IPS DF 4.7 (cell line): ENCODE data around the gene COL4A3.
"Not testable (repeated sequence)": the region's sequence is repeated elsewhere in the genome, so short reads cannot be mapped to it uniquely, and the experiment has no call there.

ENCODE experiments used
- DNase-seq: peaks from one replicate; pipeline ENCODE4 v3.0.0-alpha.2; 2013; ENCODE audit warnings: low spot score; ENCODE audit errors: extremely low read depth

Gene COL4A3

DNA sequence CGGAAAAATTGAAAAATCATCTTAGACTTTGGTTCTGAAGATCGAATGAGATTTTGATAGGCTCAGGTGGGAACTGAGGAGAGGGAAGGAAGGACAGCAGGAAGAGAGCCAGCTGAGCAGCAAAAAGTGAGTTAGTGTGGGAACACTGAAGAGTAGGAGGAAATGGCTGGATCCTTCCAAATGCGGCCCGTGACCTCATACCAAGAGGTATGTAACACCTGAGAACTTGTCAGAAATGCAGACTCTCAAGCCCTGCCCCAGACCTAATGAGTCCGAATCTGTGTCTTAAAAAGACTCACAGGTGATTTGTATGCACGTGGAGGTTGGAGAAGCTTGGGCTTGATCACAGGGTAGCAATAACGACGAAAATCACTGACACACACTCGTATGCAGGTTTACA is 42.0 kb downstream of the COL4A3 start:
- no peak for DNase-seq

DNA sequence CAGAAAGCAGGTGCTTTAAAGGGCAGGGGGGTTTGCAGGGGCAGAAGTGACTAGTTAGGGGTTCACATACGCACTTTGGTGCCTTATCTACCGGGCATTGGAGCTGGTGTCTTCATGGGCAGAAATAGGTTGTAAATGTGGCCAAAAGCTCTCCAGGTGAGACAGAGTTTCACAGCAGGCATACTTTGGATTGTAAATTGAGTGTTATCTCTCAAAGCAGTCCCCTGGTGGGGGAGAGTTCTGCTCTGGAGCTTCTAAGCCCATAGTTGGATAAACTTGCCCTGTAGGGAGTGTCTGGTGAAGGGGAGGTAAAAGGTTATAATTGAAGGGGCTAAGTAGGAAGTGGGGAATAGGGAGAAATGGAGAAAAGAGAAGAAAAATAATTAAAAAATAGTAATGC is 43.1 kb downstream of the COL4A3 start:
- peak; percentile 38 for DNase-seq

DNA sequence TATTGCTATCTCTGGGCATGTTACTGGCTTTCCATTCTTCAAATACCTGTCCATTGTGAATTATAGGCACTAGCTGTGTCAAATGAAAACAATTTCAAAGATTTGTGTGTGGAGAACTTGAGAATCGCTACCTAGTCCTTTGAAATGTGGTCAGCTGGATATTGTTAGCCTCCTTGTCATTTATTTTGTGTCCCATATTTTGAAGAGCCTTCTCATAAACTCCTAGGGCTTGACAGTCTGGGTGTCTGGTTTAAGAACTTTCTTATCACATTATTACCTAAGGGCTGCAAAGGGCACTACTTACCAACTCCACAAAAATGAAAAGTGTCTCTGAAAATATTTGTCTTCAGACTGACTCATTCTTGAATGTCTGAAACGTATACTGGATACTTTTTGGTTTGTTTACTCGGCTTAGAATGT is 50.2 kb downstream of the COL4A3 start:
- no peak for DNase-seq

DNA sequence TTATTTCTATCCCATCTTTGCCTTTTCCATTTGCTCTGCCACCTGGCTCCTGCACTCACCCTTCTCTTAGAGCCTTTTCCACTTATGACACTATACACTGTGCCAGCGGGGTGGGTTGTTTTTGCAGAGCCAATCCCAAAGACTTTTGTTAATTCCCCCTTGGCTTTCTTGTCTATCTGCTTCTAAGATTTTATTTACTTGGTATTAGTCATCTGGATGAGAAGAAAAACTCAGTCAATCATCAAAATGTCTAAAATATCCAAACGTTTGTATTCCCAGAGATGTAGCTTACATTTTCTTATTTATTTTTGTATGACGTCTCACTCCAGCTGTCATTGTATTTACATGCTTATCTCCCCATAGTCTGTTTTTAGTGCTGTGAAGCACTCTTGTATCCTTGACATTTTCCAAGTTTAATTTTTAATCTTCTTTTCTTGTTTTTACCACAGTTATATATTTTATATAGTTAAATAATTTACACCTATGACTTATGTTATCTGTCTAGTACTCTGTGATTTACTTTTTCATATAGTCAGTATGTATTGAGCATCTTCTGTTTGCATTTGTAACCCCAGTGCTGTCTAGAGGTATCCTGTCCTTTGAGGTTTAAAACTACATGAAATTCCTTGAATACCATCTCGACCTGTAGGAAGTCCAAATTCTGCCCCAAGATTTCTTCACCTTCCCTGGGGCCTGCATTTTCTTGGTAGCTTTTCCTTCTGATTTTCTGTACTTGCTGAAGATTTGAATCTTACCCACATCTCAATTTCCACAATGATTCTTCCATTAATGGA is 55.1 kb downstream of the COL4A3 start:
- DNase-seq, result no peak

DNA sequence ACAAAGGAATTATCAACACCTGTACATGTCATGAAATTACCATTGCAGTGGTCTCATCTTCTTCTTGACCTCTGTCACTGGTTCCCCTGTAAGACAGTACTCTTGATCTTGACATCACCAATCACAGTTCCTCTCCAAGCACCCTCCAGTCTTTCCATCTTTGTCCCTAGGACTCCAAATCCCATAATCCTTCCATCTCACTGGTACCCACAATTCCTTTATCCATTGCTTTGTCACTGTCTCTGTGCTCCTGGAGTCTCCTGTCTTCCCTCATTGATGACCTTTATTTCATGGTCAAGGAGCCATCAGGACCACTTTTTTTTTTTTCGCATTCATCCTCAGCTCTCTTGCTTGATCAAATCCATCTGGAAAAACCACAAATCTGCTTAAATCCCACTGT is 56.7 kb downstream of the COL4A3 start:
- DNase-seq, result no peak

DNA sequence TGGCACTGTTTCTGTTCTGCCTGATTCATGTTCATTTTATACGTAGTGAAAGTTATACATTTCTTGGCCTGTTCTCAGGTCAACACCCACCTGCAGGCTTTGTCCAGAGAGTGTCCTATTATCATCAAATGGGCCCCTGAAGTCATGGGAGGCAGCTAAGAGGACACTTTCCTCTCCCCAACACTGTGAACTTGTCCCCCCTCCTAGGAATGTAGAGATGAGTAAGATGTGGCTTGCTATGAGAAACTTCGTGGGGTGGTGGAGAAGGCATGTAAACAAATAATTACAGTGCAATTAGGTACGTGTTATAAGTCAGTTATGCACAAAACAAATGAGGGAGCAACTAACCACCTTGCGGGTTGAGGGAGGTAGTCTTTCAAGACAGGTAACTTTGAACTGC is 57.9 kb downstream of the COL4A3 start:
- no peak for DNase-seq

DNA sequence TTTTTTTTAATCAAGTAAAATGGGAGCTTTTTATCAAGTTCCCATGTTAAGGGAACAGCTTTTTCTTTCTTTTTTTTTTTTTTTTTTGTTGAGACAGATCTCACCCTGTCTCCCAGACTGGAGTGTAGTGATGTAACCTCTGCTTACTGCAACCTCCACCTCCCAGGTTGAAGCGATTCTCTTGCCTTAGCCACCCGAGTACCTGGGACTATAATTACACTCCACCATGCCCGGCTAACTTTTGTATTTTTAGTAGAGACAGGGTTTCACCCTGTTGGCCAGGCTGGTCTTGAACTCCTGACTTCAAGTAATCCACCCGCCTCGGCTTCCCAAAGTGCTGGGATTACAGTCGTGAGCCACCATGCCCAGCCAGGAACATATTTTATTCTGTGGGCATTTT is 61.2 kb downstream of the COL4A3 start:
- not testable (repeated sequence) for DNase-seq

DNA sequence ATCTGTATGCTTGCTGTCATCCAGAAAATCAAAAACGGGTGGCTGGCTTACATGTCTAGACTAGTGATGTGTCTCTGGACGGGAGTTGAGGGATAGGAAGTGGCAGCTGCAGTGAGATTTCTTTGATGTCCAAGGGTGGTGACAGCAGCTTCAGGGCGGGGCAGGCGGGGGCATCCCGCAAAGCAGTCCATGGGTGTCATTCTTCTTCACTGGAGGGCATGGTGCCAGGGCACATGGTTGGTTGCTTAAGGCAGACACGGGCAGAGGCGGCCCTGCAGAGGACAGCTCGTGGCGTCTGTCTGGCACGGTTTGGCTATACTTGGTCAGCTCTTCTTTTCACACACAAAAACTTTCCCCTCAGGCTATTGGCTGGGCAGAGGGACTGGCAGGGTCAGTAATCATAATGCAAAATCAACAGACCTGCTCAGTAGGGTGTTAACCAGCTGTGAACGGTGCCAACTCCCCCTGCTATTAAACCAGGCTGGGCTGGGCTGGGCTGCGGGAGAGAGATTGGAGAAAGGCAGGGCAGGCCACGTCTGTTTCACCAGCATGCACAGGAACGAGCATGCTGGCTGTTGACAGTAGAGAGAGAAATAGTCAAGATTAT is 63.7 kb downstream of the COL4A3 start:
- DNase-seq, result no peak

DNA sequence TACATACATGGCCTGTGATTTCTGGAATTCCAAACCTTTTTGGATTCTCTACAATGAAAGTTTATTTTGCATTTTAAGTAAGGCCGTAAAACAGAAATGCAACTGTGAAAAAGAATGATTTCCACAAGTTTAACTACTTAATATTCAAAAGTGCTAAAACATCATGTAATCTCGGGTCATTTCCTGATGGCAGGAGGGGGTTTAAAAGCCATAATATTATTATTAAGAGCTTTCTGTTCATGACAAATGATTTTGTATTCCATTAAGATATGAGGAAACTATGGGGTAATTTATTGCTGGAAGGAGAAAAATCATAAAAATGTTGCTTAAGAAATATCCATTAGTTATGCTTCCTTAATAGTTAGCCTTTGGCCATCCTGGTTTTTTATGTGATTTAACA is 65.7 kb downstream of the COL4A3 start:
- no peak for DNase-seq

DNA sequence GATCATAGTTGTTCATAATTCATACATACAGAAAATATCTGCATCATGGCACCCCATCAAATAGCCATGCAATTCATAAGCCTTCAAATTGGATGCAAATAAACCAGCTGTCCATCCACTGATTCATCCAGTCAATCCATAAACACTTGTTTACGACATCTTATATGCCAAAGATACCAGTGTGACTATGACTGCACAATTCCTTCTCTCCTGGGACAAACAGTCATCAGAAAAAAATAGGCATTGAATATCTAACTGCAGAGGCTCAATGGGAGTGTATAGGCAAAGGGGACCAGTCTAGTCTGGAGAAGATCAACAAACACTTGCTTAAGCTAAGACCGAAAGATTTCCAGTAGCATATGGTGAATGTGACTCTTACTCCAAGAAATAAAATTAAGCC is 70.0 kb downstream of the COL4A3 start:
- DNase-seq, result no peak

DNA sequence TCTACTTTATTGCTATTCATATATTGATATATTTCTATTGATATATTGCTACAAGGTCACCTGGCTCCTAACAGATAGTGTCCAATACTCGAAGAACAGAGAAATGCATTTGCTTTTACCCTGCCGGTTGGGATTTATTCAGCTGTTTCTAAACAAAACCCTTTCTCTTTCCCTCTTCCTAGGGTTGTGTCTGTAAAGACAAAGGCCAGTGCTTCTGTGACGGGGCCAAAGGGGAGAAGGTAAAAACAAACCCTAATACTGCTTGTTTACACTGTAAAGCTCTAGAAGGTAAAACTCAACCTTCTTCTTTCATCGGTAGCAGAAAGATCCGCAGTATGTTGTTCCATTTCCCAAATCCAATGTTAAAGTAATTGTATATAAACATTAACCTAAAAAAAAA is 73.4 kb downstream of the COL4A3 start:
- no peak for DNase-seq

DNA sequence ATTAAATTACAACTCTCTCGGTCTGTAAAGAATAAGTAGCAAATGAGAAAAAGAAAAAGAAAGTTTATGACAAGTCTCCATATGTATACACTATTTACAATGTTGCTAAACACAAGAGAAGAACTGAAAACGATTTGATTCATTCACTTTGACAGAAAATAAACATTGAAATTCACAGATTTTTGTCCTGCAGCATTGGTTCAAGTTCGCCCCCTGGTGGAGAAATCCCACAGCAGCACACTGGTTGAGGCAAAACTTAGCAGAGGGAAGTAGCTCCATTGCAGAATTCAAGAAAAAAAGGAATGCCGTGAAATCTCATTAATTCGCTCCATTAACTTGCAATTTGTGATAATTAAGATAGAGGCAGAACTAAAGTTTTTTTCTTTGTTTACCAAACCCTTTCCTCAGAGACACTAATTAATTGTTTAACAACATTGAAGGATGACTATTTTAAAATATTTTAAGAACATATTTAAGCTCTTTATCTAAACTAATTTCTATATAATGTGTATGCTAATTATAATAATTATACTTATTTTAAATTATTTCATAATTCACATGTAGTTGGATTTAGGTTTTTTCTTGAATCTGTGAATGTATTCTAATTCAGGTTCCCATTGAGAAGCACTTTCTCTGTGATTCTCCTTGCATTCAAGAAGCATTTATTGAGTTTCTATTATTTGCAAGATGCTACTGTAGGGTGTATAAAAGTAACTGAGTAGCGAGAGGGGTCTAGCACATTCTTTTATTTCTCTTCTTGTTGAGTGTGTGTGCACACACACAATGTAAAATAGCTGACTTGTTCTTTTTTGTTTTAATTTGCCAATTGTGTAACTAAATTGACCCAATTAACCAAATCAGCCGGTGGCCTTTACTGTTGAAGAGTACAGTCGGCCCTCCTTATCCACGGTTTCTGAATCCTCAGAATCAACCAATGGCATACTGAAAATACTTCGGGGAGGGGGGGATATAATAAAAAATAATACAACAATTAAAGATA is 74.1 kb downstream of the COL4A3 start:
- no peak for DNase-seq

DNA sequence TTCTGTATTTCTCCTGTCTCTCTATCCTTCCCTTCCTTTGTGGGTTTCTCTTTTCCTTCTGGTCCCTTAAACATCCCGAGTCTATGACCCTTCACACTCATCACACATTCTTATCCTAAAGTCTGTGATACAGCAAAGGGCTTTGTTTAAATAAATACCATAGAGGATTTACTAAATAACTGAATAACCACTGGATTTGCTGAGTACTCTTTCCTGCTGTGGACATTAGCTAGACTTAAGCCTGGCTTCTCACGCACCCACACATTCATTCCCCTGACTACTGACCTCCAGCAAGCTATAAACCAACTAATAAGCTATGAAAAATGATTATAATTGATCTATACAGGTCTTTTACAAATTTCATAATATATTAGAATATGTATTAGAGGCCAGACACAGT is 76.6 kb downstream of the COL4A3 start:
- DNase-seq, result no peak

DNA sequence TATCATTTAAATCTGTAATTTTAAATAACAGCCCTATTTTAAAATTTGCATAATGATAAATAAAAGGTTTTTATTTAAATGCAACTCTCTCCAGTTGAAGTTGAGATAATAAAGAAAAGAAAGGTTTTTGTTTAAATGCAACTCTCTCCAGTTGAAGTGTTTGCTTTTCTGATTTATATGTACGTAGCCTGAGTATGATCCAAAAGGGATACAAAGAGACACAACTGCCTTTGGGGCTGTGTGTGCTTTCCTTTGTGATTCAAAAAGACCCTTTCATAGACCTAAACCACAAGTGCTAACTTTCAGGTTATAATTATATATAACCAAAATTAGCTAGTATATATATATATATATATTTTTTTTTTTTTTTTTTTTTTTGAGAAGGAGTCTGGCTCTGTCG is 84.5 kb downstream of the COL4A3 start:
- DNase-seq, result no peak

DNA sequence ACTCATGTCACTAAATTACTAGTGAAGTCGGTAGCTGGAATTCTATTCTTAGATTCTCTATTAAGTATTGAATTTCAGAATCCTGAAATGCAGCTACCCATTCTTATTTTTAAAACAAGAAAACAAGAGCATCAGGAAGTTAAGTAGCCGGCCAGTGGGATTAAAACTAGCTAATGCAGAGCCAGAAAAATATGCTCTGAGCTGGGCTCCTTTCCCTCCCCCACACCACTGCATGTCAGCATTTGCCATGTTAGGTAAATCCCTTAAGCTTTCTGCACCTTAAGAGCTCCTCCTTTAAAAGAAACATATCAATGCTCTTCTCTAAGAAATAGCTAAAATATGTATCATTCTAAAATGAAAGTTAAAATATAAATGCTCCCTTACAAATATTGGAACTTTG is 88.4 kb downstream of the COL4A3 start:
- no peak for DNase-seq

DNA sequence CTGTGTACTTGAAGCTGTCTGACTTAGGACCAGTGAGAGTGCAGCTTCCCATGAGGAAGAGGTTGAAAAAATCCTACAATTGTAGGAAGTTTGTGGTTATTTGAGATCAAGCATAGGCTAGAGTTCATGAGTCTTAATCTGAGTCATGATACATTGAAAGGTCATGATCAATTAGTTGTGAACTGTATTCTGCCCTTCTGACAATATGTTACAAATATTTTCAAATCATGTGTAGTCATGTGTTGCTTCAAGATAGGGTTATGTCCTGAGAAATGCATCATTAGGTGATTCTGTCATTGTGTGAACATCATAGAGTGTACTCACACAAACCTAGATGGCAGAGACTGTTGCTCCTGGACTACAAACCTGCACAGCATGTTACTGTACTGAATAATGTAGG is 92.2 kb downstream of the COL4A3 start:
- no peak for DNase-seq

DNA sequence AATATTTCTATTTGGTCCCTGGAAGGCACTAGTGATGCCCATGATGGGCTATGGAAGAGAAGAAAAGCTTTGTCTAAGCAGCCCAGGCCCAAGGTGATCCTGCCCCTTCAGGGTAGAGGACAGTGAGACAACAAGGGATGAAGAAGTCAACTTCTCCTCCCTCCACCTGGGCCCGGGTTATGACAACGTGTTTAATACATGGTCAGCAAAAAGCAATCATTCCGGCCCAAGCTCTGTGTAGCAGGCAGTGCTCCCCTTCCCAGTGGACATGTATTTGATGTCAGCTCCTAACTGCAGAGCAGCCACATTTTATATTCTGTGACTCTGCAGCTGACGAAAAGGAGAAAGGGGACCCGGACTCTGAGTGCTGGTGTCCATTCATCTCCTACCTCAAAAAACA is 93.4 kb downstream of the COL4A3 start:
- no peak for DNase-seq

DNA sequence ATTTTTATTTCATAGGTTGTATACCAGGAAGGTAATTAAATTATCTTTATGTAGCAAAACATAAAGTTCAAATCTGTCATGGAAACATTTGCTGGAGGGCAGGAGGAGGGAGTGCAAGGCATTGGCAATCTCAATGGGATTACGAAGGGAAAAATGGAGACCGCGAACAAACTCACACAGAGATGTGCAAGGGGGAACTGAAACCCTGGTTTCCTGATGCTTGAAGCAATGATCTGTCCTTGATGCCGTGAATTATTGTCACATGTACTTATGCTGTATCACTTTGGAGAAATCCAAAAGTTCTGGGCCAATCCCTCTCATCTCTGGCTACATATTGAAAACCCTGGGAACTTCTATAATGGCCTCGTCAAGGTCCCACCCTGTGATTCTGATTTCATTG is 95.6 kb downstream of the COL4A3 start:
- no peak for DNase-seq

DNA sequence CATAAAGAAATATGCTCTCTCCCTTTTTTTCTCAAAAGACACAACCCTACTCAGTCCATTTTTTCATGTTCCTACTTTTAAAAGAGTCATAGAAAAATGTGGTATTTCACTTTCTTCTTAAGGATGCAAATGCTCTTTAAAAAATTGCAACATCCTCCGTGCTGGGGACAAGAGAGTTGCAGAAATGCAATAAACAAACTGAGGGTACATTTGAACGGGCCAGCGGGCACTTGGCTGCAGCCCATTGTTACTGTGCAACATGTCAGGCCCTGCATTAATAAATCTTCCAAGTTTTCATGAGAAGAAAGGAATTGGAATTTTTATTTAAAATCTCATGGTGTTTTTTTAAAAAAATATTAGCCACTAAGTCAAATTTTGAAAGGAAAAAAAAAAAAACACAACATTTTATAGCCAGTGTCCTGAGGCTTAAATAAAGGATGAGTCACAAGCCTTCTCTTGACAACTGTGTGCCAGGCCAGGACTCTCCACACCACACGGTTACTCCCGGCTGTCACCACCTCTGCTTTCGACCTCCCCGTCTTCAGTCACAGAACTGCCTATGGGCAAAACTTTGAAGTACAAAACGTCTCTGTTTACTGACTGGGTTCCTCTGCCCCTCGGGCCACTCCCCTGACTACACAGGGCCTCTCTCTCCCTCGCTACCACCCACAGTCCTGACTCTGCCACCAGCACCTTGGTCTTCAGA is 103.1 kb downstream of the COL4A3 start:
- no peak for DNase-seq

DNA sequence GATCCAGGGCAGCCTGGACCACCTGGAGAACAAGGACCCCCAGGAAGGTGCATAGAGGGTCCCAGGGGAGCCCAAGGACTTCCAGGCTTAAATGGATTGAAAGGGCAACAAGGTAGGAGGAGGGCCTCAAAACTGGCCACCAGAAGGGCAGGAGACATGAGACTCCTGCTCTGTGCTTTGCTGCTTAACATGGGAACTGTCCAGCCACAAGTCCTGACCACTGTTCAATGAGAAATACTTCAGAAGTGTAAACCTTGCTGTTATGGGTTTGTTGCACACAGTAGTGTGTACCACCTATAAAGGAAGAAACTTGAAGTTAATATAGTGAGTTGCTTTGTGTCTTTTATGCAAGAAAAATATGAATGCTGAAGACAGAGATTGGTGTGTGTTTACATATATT is 116.5 kb downstream of the COL4A3 start:
- no peak for DNase-seq

DNA sequence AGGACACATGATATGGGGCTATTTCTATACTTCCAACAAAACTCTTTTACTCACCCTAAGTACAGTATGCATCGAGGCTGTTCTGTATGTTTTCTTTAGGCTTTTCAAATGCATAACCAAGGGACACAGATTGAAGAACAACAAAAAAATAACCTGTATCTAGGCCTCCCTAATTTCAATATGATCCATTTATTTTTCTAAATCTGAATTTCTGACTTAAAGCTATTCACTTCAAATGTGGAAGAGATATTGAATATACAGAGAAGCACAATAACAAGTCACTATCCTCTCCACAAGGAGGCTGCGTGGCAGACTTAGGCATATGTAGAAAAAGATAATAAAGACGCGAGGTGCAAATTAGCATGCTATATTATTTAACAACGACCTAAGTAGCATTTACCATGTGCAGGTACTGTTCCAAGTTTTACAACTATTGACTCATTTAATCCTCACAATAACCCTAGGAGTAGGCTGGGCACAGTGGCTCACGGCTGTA is 121.4 kb downstream of the COL4A3 start:
- no peak for DNase-seq
